ENCODE measurements around the gene DESI1.
A peak's percentile ranks its signal among the peaks of the same experiment; 100 is the strongest.
"Not testable (repeated sequence)": the region's sequence is repeated elsewhere in the genome, so short reads cannot be mapped to it uniquely, and the experiment has no call there.

Gene DESI1

GRCh38 chr22:41582694-41583093, 38.1 kb downstream of the DESI1 start:
- DNase-seq, result no peak

- DNase-seq, result no peak
These were observed 40.9 kb downstream of the DESI1 start for GRCh38 chr22:41579997-41580355.

GRCh38 chr22:41579297-41579996, 41.4 kb downstream of the DESI1 start:
- no peak for DNase-seq

- DNase-seq, result no peak
These were observed 42.0 kb downstream of the DESI1 start for GRCh38 chr22:41578818-41579217.

- DNase-seq, result no peak
These were observed 42.7 kb downstream of the DESI1 start for GRCh38 chr22:41578114-41578513.

GRCh38 chr22:41576877-41577276, 44.0 kb downstream of the DESI1 start:
- DNase-seq, result peak in 1 of 2 experiments; percentile 37

- no peak for DNase-seq
These were observed 45.3 kb downstream of the DESI1 start for GRCh38 chr22:41575533-41575932.

- no peak for DNase-seq
These were observed 45.9 kb downstream of the DESI1 start for GRCh38 chr22:41574847-41575381.

GRCh38 chr22:41573677-41574076, 47.2 kb downstream of the DESI1 start:
- DNase-seq, result no peak

GRCh38 chr22:41572305-41572704, 48.5 kb downstream of the DESI1 start:
- DNase-seq, result not testable (repeated sequence)

- DNase-seq, result no peak
These were observed 49.1 kb downstream of the DESI1 start for GRCh38 chr22:41571786-41572185.

GRCh38 chr22:41570221-41570620, 50.6 kb downstream of the DESI1 start:
- no peak for DNase-seq

- DNase-seq, result no peak
These were observed 52.0 kb downstream of the DESI1 start for GRCh38 chr22:41568811-41569210.

GRCh38 chr22:41567512-41567768, 53.4 kb downstream of the DESI1 start:
- DNase-seq, result no peak

GRCh38 chr22:41565403-41566054, 55.3 kb downstream of the DESI1 start:
- peak; percentile 41 to 70 for DNase-seq

- DNase-seq, result no peak
These were observed 56.3 kb downstream of the DESI1 start for GRCh38 chr22:41564563-41564962.

GRCh38 chr22:41563051-41563711, 57.7 kb downstream of the DESI1 start:
- DNase-seq, result no peak

GRCh38 chr22:41562461-41562860, 58.4 kb downstream of the DESI1 start:
- DNase-seq, result no peak

- DNase-seq, result no peak
These were observed 59.1 kb downstream of the DESI1 start for GRCh38 chr22:41561788-41562187.

- no peak for DNase-seq
These were observed 59.5 kb downstream of the DESI1 start for GRCh38 chr22:41561335-41561734.

- no peak for DNase-seq
These were observed 60.8 kb downstream of the DESI1 start for GRCh38 chr22:41560095-41560471.

- DNase-seq, result not testable (repeated sequence)
These were observed 62.6 kb downstream of the DESI1 start for GRCh38 chr22:41558241-41558630.

- DNase-seq, result peak in 1 of 2 experiments; percentile 70
These were observed 63.2 kb downstream of the DESI1 start for GRCh38 chr22:41557401-41558240.

Measured in NCI-H446 (cell line).